ENCODE data around the gene CDK14. TPM values are rescaled to one million over a fixed set of nuclear protein-coding genes. Genes with fewer than 3 reads are reported as not detected.

Gene CDK14
- total and polyA plus RNA-seq, 2 of the 8 experiments (the other 6 are each of a cell fraction or from before 2014, with no cell fraction given), result 5.5 to 47.3 TPM

DNA sequence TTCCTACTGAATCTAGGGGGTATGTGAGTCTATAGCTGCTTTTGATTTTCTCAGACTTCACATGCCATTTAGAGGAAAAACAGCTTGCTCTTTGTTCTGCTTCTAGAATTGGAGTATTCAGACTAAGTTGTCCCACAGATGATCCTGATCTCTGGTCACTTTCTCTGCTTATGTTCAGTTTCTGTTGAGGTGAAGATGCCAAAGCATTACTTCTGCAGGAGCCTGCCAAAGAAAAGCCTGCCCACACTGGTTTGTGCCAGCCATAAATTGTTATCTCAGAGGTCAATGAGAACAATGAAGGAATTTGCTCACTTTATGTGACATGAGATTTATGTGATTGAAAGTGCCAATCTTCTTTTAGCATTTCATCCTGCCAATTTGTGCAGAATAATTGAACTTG is 163.6 kb downstream of the CDK14 start:
- Histone ChIP-seq H2BK15ac (ENCODE audit: low read length) (no peak overlapping the region), H4K5ac (ENCODE audit: insufficient read length, low read depth, low read length) (no peak overlapping the region), H3K79me1 (ENCODE audit: low read depth, low read length) (no peaks in the 10 kb centered on the region), H3K23ac (ENCODE audit: insufficient read length) (no peak overlapping the region), H3K9me3 (ENCODE audit: insufficient read depth in 2 of 2, low read depth in 1 of 2, low read length in 1 of 2) (no peaks in the 10 kb centered on the region), H3K18ac (ENCODE audit: extremely low read depth, low read length) (no peak overlapping the region), H2AFZ (ENCODE audit: low read length) (no peak overlapping the region), H3K9ac (replicated peaks in 1 of 4; ENCODE audit: extremely low read depth in 1 of 4, low read depth in 3 of 4, low read length in 3 of 4) (no peak overlapping the region), H3K79me2 (ENCODE audit: control insufficient read depth in 1 of 2, insufficient read depth in 2 of 2, low read length in 2 of 2) (no peaks in the 10 kb centered on the region), H2BK120ac (replicated peaks; ENCODE audit: low read depth, low read length) (no peak overlapping the region), H3K27ac (ENCODE audit: low read depth, low read length) (no peak overlapping the region), H3K36me3 (ENCODE audit: control insufficient read depth in 2 of 4, insufficient read depth in 4 of 4, low read length in 3 of 4) (no peaks in the 10 kb centered on the region), H3K56ac (replicated peaks; ENCODE audit: insufficient read length, low read depth, low read length) (no peak overlapping the region), H3K4me1 (replicated peaks in 1 of 4; ENCODE audit: control insufficient read depth in 3 of 4, insufficient read depth in 4 of 4, low read length in 3 of 4) (peaks cover 0 to 3% (median 0%) of the 10 kb centered on the region in 4 experiments; a peak in 1 of 7 replicates), H4K8ac (ENCODE audit: extremely low read depth, insufficient read depth, low read length) (no peak overlapping the region), H3K4me3 (ENCODE audit: extremely low read depth in 1 of 4, insufficient read depth in 2 of 4, low read depth in 3 of 4, low read length in 4 of 4) (no peak overlapping the region), H2BK5ac (ENCODE audit: low read depth, low read length) (no peak overlapping the region), H2BK12ac (ENCODE audit: low read depth, low read length) (no peak overlapping the region), H3K4ac (replicated peaks; ENCODE audit: insufficient read length, low read depth, low read length) (no peak overlapping the region), H4K91ac (replicated peaks; ENCODE audit: insufficient read length, low read length) (no peak overlapping the region), H2AK5ac (ENCODE audit: low read depth, low read length) (no peak overlapping the region), H3K23me2 (ENCODE audit: low read depth, low read length) (no peaks in the 10 kb centered on the region), H3K27me3 (replicated peaks in 1 of 4; ENCODE audit: control insufficient read depth in 3 of 4, extremely low read depth in 1 of 4, insufficient read depth in 3 of 4, low read length in 3 of 4) (no peaks in the 10 kb centered on the region), H3K14ac (ENCODE audit: insufficient read length) (no peak overlapping the region), H2BK20ac (ENCODE audit: low read length) (no peak overlapping the region), H3K4me2 (ENCODE audit: insufficient read depth in 1 of 2, low read depth in 2 of 2, low read length in 2 of 2) (no peak overlapping the region), H4K20me1 (replicated peaks in 1 of 2; ENCODE audit: control insufficient read depth in 1 of 2, insufficient read depth in 2 of 2, low read length in 2 of 2) (no peaks in the 10 kb centered on the region)
- no peak for DNase-seq (ENCODE audit: low read depth in 1 of 2, low spot score in 2 of 2)
- no peak for TF ChIP-seq CBX8 (IDR thresholded peaks at IDR 0.05; ENCODE audit: borderline replicate concordance, low read depth, low read length)
- no peak for TF ChIP-seq SP1 (IDR thresholded peaks at IDR 0.05; ENCODE audit: low read depth, low read length)
- TF ChIP-seq FOSL1 (IDR thresholded peaks at IDR 0.05; ENCODE audit: insufficient read depth, low read depth, low read length), result no peak
- no peak for TF ChIP-seq JUN (IDR thresholded peaks at IDR 0.05; ENCODE audit: low read depth, low read length)
- TF ChIP-seq, protein P1, sequence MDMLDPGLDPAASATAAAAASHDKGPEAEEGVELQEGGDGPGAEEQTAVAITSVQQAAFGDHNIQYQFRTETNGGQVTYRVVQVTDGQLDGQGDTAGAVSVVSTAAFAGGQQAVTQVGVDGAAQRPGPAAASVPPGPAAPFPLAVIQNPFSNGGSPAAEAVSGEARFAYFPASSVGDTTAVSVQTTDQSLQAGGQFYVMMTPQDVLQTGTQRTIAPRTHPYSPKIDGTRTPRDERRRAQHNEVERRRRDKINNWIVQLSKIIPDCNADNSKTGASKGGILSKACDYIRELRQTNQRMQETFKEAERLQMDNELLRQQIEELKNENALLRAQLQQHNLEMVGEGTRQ (IDR thresholded peaks at IDR 0.05; ENCODE audit: low read length), result no peak
- no peak for TF ChIP-seq NANOG (IDR thresholded peaks at IDR 0.05; ENCODE audit: insufficient read depth, low read depth, low read length, poor library complexity, severe bottlenecking)
- TF ChIP-seq CEBPB (IDR thresholded peaks at IDR 0.05; ENCODE audit: low read depth, low read length), result no peak
- no peak for TF ChIP-seq TAF1 (IDR thresholded peaks at IDR 0.05; ENCODE audit: low read depth, low read length)
- no peak for TF ChIP-seq YY1 (IDR thresholded peaks at IDR 0.05; ENCODE audit: low read depth, low read length)
- CTCF ChIA-PET (ENCODE audit: partially characterized antibody), result interaction anchor here (0.9 to 4.9 kb wide), 4 partner anchors 10 to 79 kb away, joined by 3 to 24 read pairs (median 6); no protein-coding TSS in a partner anchor
- FAIRE-seq, result no peak
- POLR2A ChIA-PET (ENCODE audit: partially characterized antibody), result no interaction called here
